ENCODE results near the gene ATP6V0C. TPM values are rescaled to one million over a fixed set of nuclear protein-coding genes. Genes with fewer than 3 reads are reported as not detected.

The ATP6V0C gene
- total RNA-seq, 6 experiments from 2014 or later, result 71.5 to 100 (median 79.4) TPM

DNA sequence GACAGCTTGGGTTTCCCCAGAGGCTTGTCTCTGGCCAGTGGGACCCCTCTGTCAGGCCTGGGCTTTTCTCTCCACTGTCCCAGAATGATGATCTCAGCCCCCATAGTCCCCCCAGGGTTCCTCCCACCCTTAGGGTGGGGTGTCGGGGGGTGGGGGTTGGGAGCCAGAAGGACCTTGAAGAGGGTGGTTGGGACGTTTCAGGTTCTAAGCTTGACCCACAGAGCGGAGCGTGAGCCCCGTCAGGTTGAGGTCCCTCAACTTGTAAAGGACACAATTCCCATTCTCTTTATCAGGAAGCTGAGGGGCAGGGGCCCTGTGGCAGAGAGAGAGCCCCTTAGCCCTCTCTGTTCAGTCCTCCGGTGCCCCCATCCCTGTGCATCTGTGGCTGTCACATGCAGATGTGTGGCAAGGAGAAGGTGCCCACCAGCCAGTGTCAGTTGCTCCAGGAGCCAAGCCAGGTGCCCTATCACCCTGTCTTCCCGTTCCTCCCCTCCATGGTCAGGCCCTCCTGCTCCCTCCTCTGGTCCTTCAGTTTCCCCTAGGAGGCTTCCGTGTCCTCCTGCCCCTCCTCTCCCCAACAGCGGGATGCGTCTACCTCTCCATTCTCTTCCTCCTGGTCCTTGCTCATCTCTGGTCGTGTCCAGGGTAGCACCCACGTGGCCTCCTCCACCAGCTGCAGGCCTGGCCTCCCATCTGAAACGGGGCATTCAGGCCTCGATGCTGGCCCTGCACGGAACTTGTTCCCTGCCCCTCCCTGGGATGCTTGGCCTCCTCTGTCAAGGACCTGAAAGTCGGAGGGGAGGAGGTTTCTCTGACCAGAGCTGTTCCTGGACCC lies 44.1 kb upstream of the ATP6V0C start:
- H3K9me3 ChIP-seq, result no peaks in the 10 kb centered on the region
- 33% methylated on average over 6 of the region's 16 CpGs for WGBS (ENCODE audit: insufficient coverage, low coverage, low lambda C conversion rate, missing lambda C conversion rate)
- H3K36me3 ChIP-seq, result no peaks in the 10 kb centered on the region
- TF ChIP-seq POLR2A (IDR thresholded peaks at IDR 0.05), result no peak
- TF ChIP-seq, protein P1, sequence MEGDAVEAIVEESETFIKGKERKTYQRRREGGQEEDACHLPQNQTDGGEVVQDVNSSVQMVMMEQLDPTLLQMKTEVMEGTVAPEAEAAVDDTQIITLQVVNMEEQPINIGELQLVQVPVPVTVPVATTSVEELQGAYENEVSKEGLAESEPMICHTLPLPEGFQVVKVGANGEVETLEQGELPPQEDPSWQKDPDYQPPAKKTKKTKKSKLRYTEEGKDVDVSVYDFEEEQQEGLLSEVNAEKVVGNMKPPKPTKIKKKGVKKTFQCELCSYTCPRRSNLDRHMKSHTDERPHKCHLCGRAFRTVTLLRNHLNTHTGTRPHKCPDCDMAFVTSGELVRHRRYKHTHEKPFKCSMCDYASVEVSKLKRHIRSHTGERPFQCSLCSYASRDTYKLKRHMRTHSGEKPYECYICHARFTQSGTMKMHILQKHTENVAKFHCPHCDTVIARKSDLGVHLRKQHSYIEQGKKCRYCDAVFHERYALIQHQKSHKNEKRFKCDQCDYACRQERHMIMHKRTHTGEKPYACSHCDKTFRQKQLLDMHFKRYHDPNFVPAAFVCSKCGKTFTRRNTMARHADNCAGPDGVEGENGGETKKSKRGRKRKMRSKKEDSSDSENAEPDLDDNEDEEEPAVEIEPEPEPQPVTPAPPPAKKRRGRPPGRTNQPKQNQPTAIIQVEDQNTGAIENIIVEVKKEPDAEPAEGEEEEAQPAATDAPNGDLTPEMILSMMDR (IDR thresholded peaks at IDR 0.05), result no peak
- no peak overlapping the region for H3K4me3 ChIP-seq
- no peak overlapping the region for H3K27ac ChIP-seq
- DNase-seq (peak in 1 of 3 donors; percentile 43), ATAC-seq (no peak)
- intact Hi-C loops (cut with DNase I), result no loop called here
- H3K27me3 ChIP-seq, result no peaks in the 10 kb centered on the region
- H3K4me1 ChIP-seq, result peaks cover 0 to 52% (median 11%) of the 10 kb centered on the region in 4 donors

- H3K36me3 ChIP-seq, result no peaks in the 10 kb centered on the region
- no peaks in the 10 kb centered on the region for H3K27me3 ChIP-seq
- 80% methylated on average over 3 of the region's 7 CpGs for WGBS (ENCODE audit: insufficient coverage, low coverage, low lambda C conversion rate, missing lambda C conversion rate)
- no peak for ATAC-seq
- H3K9me3 ChIP-seq, result no peaks in the 10 kb centered on the region
- no peak overlapping the region for H3K4me3 ChIP-seq
- intact Hi-C loops (cut with DNase I), result no loop called here
- no peak overlapping the region for H3K27ac ChIP-seq
- H3K4me1 ChIP-seq, result peaks cover 0 to 52% (median 11%) of the 10 kb centered on the region in 4 donors
- DNase-seq, result peak in 1 of 3 donors; percentile 41
- no peak for TF ChIP-seq POLR2A (IDR thresholded peaks at IDR 0.05)
- TF ChIP-seq, protein P1 (IDR thresholded peaks at IDR 0.05), result no peak
Measured at GRCh38 chr16:2470234-2470601, 43.5 kb upstream of the ATP6V0C start.

- Histone ChIP-seq H3K4me1 (peaks cover 0 to 54% (median 12%) of the 10 kb centered on the region in 4 donors), H3K27ac (no peak overlapping the region), H3K4me3 (no peak overlapping the region), H3K27me3 (no peaks in the 10 kb centered on the region), H3K9me3 (no peaks in the 10 kb centered on the region), H3K36me3 (no peaks in the 10 kb centered on the region)
- DNase-seq (peak in 1 of 3 donors; percentile 40), ATAC-seq (no peak)
- TF ChIP-seq, protein P1 (IDR thresholded peaks at IDR 0.05), result no peak
- TF ChIP-seq POLR2A (IDR thresholded peaks at IDR 0.05), result no peak
- WGBS (ENCODE audit: insufficient coverage, low coverage, low lambda C conversion rate, missing lambda C conversion rate), result 0% methylated on average over 2 of the region's 9 CpGs
- intact Hi-C loops (cut with DNase I), result no loop called here
Measured at GRCh38 chr16:2470603-2471015, 43.1 kb upstream of the ATP6V0C start.

DNA sequence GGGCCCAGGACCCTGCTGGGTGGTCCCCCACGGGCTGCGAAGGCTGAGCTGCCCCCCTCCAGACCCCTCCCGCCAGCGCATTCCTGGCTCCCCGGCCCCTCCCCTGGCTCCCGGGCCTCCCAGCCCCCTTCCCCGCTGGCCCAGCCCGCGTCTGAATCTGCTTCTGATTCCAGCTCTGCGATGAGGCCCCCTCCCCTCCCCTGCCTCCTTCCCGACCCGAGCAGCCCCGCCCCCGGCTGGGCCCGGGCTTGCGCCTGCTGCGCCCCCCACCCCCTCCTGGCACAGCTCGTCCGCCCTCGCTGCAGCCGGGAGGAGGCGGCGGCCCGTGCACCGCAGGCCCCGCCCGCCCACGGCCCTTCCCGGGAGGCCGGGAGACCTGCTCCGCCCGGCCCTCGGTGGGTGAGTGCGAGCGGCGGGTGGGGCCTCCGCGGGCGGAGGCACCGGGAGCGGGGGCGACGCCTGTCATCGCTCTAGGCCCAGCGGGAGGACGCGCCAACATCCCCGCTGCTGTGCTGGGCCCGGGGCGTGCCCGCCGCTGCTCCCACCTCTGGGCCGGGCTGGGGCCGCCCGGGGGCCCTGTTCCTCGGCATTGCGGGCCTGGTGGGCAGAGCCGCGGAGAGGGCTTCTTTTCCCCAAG lies 42.6 kb upstream of the ATP6V0C start, which contains the start of gene NTN3:
Gene NTN3, plus strand, starts transcription at position 282 of the 637 bp plus-strand sequence. CDS start 405 bp downstream, outside the sequence.
- Histone ChIP-seq H3K27ac (peak within 1 kb of the TSS in 1 of 3 donors; percentile 43), H3K9me3 (no peaks in the 10 kb centered on the region), H3K4me3 (peak within 1 kb of the TSS; percentile 16 to 45 (median 39)), H3K4me1 (peaks cover 0 to 60% (median 14%) of the 10 kb centered on the region in 4 donors), H3K36me3 (no peaks in the 10 kb centered on the region), H3K27me3 (no peaks in the 10 kb centered on the region)
- ATAC-seq (no peak), DNase-seq (peak; percentile 38 to 65 (median 56))
- intact Hi-C loops (cut with DNase I), result no loop called here
- TF ChIP-seq, protein P1 (IDR thresholded peaks at IDR 0.05), result no peak
- no peak for TF ChIP-seq POLR2A (IDR thresholded peaks at IDR 0.05)
- under 1% methylated on average over 20 of the region's 59 CpGs for WGBS (ENCODE audit: insufficient coverage, low coverage, low lambda C conversion rate, missing lambda C conversion rate)
